Esophagus squamous epithelium (tissue), 4 donors: ENCODE data around the gene GPC3.

ENCODE experiments used
- POLR2A ChIP-seq, 4 donors: fragments of 450-650 bp; IDR thresholded peaks; one replicate each; pipeline ENCODE4 v1.6.1; 2017; ENCODE audit warnings: antibody characterized with exemption in 4 of 4, mild to moderate bottlenecking in 4 of 4, moderate library complexity in 3 of 4
- TF ChIP-seq, protein P1 (sequence below), 6 experiments: fragments of 450-650 bp in 4 of 6; fragments of 200-600 bp in 2 of 6; sonication (generic) in 2 of 6; IDR thresholded peaks; one replicate each; pipeline ENCODE4 v1.5.1; 2016 to 2019; ENCODE audit warnings: antibody characterized with exemption in 6 of 6, mild to moderate bottlenecking in 4 of 6, moderate library complexity in 4 of 6

DNA sequence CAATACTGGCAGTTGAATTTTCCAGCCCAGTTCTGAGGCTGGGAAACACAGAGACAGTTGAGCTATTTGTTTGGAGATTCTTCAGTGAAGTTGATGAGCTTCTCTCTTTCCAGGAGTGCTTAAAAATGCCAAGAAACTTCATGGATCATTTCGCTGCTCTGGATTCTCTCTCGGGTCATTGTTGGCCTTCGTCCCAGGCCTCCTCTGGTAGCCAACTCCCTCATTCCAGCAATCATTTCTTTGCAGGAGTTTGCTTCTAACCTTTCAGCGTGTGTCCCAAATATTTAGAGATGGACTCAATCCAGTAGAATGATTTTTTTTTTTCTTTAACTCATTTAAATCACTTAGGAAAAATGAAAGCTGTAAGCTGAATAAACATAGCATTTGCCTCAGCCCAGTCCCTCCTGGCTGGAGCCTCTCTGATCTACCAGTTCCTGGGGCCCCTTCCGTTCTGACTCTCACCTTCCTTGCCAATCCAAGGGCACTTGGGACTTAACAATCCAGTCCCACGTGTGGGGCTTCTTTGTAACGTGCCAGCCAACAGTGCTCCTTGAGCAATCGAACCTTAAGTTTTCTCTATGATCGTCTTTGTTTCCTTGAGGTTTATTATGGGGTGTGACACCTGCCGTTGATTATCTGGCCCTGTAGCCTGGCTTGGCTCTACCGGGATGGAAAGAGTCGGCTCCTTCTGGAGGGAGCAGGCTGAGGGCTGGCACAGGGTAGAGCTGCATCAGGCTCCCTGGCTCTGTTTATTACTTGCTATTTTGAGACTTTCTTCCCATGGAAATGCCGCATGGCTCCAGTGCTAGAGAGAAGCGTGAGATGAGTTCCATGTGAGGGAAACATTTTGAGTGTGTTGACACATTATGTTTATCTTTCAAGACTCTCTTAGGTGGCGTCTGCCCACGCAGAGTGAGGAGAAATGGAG lies 489.7 kb downstream of the GPC3 start:
- TF ChIP-seq, protein P1, sequence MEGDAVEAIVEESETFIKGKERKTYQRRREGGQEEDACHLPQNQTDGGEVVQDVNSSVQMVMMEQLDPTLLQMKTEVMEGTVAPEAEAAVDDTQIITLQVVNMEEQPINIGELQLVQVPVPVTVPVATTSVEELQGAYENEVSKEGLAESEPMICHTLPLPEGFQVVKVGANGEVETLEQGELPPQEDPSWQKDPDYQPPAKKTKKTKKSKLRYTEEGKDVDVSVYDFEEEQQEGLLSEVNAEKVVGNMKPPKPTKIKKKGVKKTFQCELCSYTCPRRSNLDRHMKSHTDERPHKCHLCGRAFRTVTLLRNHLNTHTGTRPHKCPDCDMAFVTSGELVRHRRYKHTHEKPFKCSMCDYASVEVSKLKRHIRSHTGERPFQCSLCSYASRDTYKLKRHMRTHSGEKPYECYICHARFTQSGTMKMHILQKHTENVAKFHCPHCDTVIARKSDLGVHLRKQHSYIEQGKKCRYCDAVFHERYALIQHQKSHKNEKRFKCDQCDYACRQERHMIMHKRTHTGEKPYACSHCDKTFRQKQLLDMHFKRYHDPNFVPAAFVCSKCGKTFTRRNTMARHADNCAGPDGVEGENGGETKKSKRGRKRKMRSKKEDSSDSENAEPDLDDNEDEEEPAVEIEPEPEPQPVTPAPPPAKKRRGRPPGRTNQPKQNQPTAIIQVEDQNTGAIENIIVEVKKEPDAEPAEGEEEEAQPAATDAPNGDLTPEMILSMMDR (IDR thresholded peaks at IDR 0.05) = no peak
- no peak for TF ChIP-seq POLR2A (IDR thresholded peaks at IDR 0.05)
